Caco-2 (cell line): ENCODE results near the gene SLC9C1. TPM values are rescaled to one million over a fixed set of nuclear protein-coding genes. Genes with fewer than 3 reads are reported as not detected.

Experiments used
- BruUV-seq: library from RNA; stranded (reverse); fragments of 400-500 nt; replicated peaks from 2 replicates; lab custom pipeline; 2021; lab: Mats Ljungman, UMichigan
- CTCF ChIA-PET: fragments of 300-600 bp; sonication (Branson Sonifier 250); formaldehyde crosslinking; loops from one replicate; lab custom pipeline; 2022; ENCODE audit warnings: antibody characterized with exemption; lab: Charles Lee
- POLR2A ChIA-PET: fragments of 300-600 bp; sonication (Branson Sonifier 250); formaldehyde crosslinking; loops from one replicate; lab custom pipeline; 2022; ENCODE audit warnings: antibody characterized with exemption; lab: Charles Lee
- DNase-seq, 2 experiments: peaks; one replicate each; pipeline versions ENCODE4 v3.0.0 to v3.0.0-alpha.2; 2020 to 2022
- H3K27me3 ChIP-seq: replicated peaks from 2 replicates; pipeline ENCODE4 v1.6.0; 2011; ENCODE audit warnings: low read length; ENCODE audit not compliant: control insufficient read depth, insufficient read depth
- H3K36me3 ChIP-seq: 2 replicates; pipeline ENCODE4 v1.5.1; 2011; ENCODE audit warnings: low read length; ENCODE audit not compliant: control insufficient read depth, insufficient read depth
- H3K4me1 ChIP-seq: fragments of 250-450 bp; sonication (Bioruptor Pico); 2 replicates; pipeline ENCODE4 v1.5.1; 2020; ENCODE audit warnings: mild to moderate bottlenecking
- H3K4me3 ChIP-seq: 2 replicates; pipeline ENCODE4 v1.5.1; 2011; ENCODE audit warnings: low read depth, mild to moderate bottlenecking, control low read depth, low read length
- H3K9me3 ChIP-seq: fragments of 250-450 bp; sonication (Bioruptor Pico); 2 replicates; pipeline ENCODE4 v1.5.1; 2020; ENCODE audit warnings: mild to moderate bottlenecking, moderate library complexity
- H3K27ac Mint-ChIP-seq: one replicate; pipeline ENCODE4 v1.8.0; 2022; ENCODE audit warnings: mixed read lengths; ENCODE audit not compliant: unreplicated experiment
- H3K27me3 Mint-ChIP-seq: one replicate; pipeline ENCODE4 v1.8.0; 2022; ENCODE audit warnings: mixed read lengths; ENCODE audit not compliant: insufficient read depth, unreplicated experiment
- H3K36me3 Mint-ChIP-seq: one replicate; pipeline ENCODE4 v1.8.0; 2022; ENCODE audit warnings: mild to moderate bottlenecking, mixed read lengths; ENCODE audit not compliant: insufficient read depth, unreplicated experiment
- H3K4me1 Mint-ChIP-seq: one replicate; pipeline ENCODE4 v1.8.0; 2022; ENCODE audit warnings: low read depth, mixed read lengths; ENCODE audit not compliant: unreplicated experiment
- H3K4me3 Mint-ChIP-seq: one replicate; pipeline ENCODE4 v1.8.0; 2022; ENCODE audit warnings: mild to moderate bottlenecking, moderate library complexity, mixed read lengths; ENCODE audit not compliant: unreplicated experiment
- H3K9me3 Mint-ChIP-seq: one replicate; pipeline ENCODE4 v1.8.0; 2022; ENCODE audit warnings: mixed read lengths; ENCODE audit not compliant: unreplicated experiment
- CTCF ChIP-seq, 2 experiments: fragments of 200-600 bp in 1 of 2; IDR thresholded peaks; 1 replicate in 1 of 2; 2 replicates in 1 of 2; pipeline versions ENCODE4 v1.5.1 to v1.8.0; 2011 to 2022; ENCODE audit warnings: antibody characterized with exemption in 1 of 2, control low read depth in 1 of 2, inconsistent platforms in 1 of 2, low read depth in 1 of 2, low read length in 1 of 2, mild to moderate bottlenecking in 1 of 2, moderate library complexity in 1 of 2; ENCODE audit not compliant: insufficient read depth in 1 of 2, severe bottlenecking in 1 of 2, unreplicated experiment in 1 of 2
- intact Hi-C: fragments of 100-400 bp; cut with micrococcal nuclease; formaldehyde crosslinking; loops from one replicate; pipeline ENCODE4 v1.10.0; 2022; ENCODE audit not compliant: unreplicated experiment
- total RNA-seq: library from RNA; stranded (reverse); gene quantifications from 2 replicates; pipeline ENCODE4 v1.2.3, GENCODE V29; 2022

The SLC9C1 gene
- total RNA-seq, 1 experiment from 2014 or later = not detected

DNA sequence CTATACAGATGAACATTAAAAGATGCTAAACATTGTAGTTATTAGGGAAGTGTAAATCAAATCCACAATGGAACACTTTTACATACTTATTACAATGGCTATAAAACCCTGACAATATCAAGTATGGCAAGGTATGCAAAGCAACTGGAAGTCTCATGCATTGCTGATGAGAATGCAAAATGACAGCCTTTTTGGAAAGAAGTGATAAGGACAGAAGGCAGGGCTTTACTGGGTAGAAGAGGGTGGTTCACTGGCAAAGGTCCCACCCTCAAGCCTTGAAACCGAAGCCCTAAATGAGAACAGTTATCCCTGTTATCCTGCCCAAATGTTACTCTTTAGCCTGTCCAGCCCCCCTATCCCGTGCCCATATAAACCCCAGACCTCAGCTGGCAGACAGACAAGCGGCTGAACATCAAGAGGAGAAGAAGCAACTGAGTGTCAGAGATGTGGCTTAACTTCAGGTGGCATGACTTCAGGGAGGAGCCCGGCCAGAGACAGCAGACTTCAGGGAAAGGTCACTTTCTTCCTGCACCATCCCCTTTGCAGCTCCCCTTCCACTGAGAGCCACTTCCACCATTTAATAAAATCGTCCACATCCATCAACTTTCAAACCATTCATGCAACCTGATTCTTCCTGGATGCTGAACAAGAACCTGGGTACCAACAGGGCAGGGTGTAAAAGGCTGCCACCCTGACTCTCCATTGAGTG, 160.2 kb downstream of the SLC9C1 start:
- intact Hi-C loops = no loop called here
- DNase-seq = no peak
- Histone ChIP-seq H3K36me3 (0 out of 2 replicates have a peak, but pooled peaks cover 2% of the 10 kb centered on the region), H3K27me3 (no peaks in the 10 kb centered on the region), H3K4me1 (peaks cover 15% of the 10 kb centered on the region), H3K9me3 (0 out of 2 replicates have a peak, but pooled peaks cover 3% of the 10 kb centered on the region), H3K4me3 (no peak overlapping the region)
- no TSS peak for BruUV-seq
- CTCF ChIA-PET = no interaction called here
- H3K4me1 Mint-ChIP-seq = peaks cover 13% of the 10 kb centered on the region
- TF ChIP-seq CTCF (IDR thresholded peaks at IDR 0.05; ENCODE audit: insufficient read depth in 1 of 2, low read depth in 1 of 2, low read length in 1 of 2, severe bottlenecking in 1 of 2, unreplicated experiment in 1 of 2) = no peak
- H3K27me3 Mint-ChIP-seq = no peaks in the 10 kb centered on the region
- POLR2A ChIA-PET = no interaction called here
- H3K27ac Mint-ChIP-seq = no peak overlapping the region
- H3K4me3 Mint-ChIP-seq = no peak overlapping the region
- peaks cover 13% of the 10 kb centered on the region for H3K36me3 Mint-ChIP-seq
- H3K9me3 Mint-ChIP-seq = no peaks in the 10 kb centered on the region

- Mint-ChIP-seq H3K4me3 (no peak within 1 kb of the TSS), H3K9me3 (no peaks in the 10 kb centered on the region), H3K27ac (no peak within 1 kb of the TSS), H3K4me1 (peaks cover 16% of the 10 kb centered on the region), H3K36me3 (peaks cover 19% of the 10 kb centered on the region), H3K27me3 (no peaks in the 10 kb centered on the region)
- no peak for TF ChIP-seq CTCF (IDR thresholded peaks at IDR 0.05; ENCODE audit: insufficient read depth in 1 of 2, low read depth in 1 of 2, low read length in 1 of 2, severe bottlenecking in 1 of 2, unreplicated experiment in 1 of 2)
- Histone ChIP-seq H3K4me1 (peaks cover 22% of the 10 kb centered on the region), H3K9me3 (0 out of 2 replicates have a peak, but pooled peaks cover 3% of the 10 kb centered on the region), H3K27me3 (no peaks in the 10 kb centered on the region), H3K4me3 (no peak within 1 kb of the TSS), H3K36me3 (0 out of 2 replicates have a peak, but pooled peaks cover 2% of the 10 kb centered on the region)
- no peak for DNase-seq
- intact Hi-C loops = no loop called here
- BruUV-seq = no TSS peak
- CTCF ChIA-PET = no interaction called here
- POLR2A ChIA-PET = no interaction called here
Measured at GRCh38 chr3:112132975-112133448, 161.0 kb downstream of the SLC9C1 start, which contains the start of gene GCSAM. GCSAM (minus strand) TSS chr3:112133248; CDS start chr3:112133120, 128 bp downstream.

GRCh38 chr3:112132554-112132953, 161.5 kb downstream of the SLC9C1 start:
- Mint-ChIP-seq H3K9me3 (no peaks in the 10 kb centered on the region), H3K27me3 (no peaks in the 10 kb centered on the region), H3K27ac (no peak overlapping the region), H3K4me3 (no peak overlapping the region), H3K36me3 (peaks cover 19% of the 10 kb centered on the region), H3K4me1 (peaks cover 15% of the 10 kb centered on the region)
- TF ChIP-seq CTCF (IDR thresholded peaks at IDR 0.05; ENCODE audit: insufficient read depth in 1 of 2, low read depth in 1 of 2, low read length in 1 of 2, severe bottlenecking in 1 of 2, unreplicated experiment in 1 of 2) = no peak
- Histone ChIP-seq H3K9me3 (0 out of 2 replicates have a peak, but pooled peaks cover 3% of the 10 kb centered on the region), H3K36me3 (0 out of 2 replicates have a peak, but pooled peaks cover 2% of the 10 kb centered on the region), H3K4me3 (no peak overlapping the region), H3K27me3 (no peaks in the 10 kb centered on the region), H3K4me1 (peaks cover 27% of the 10 kb centered on the region)
- BruUV-seq = no TSS peak
- POLR2A ChIA-PET = no interaction called here
- intact Hi-C loops = no loop called here
- no peak for DNase-seq
- CTCF ChIA-PET = no interaction called here
